ENCODE measurements around the gene RAB3IL1. TPM values are rescaled to one million over a fixed set of nuclear protein-coding genes. Genes with fewer than 3 reads are reported as not detected.

Gene RAB3IL1
- total and polyA plus RNA-seq, 4 donors = 2.1 to 41.6 (median 5.4) TPM

DNA sequence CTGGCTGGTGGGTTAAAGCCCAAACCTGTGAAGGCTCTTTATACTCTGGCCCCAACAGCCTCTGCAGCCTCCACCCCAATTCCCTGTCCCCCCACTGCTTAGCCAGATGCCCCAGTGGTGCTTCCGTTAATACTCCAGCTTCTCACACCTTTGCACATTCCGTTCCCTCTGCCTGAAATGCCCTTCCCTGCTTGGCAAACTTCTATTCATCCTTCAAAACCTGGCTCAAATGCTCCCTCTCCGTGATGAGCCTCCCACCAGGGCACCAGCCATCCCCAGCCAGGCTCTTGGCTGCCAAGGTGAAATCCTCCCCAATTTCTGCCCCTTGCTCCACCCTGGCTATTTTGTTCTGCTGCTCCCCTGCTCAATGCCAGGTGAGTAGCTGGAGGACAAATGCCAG is 13.5 kb downstream of the RAB3IL1 start:
- Histone ChIP-seq H3K4me3 (ENCODE audit: low read depth in 1 of 3, low read length in 3 of 3) (peak overlapping the region in 1 of 3 donors; percentile 34), H3K9me3 (ENCODE audit: control insufficient read depth in 4 of 4, low read length in 3 of 4) (no peaks in the 10 kb centered on the region), H3K27me3 (ENCODE audit: control insufficient read depth in 4 of 4, insufficient read depth in 4 of 4, low read length in 3 of 4) (no peaks in the 10 kb centered on the region), H3K27ac (ENCODE audit: low read depth in 1 of 2, low read length in 2 of 2) (no peak overlapping the region), H3K9ac (ENCODE audit: low read depth in 1 of 2, low read length in 2 of 2) (no peak overlapping the region), H3K36me3 (ENCODE audit: control insufficient read depth in 4 of 4, insufficient read depth in 3 of 4, low read depth in 1 of 4, low read length in 3 of 4) (no peaks in the 10 kb centered on the region), H3K4me1 (ENCODE audit: control insufficient read depth in 4 of 4, insufficient read depth in 4 of 4, low read length in 3 of 4) (peaks cover 0 to 9% (median under 1%) of the 10 kb centered on the region in 4 donors)
- TF ChIP-seq FOXA2 (IDR thresholded peaks at IDR 0.05) = no peak
- TF ChIP-seq RXRA (IDR thresholded peaks at IDR 0.05) = no peak
- TF ChIP-seq, protein P1, sequence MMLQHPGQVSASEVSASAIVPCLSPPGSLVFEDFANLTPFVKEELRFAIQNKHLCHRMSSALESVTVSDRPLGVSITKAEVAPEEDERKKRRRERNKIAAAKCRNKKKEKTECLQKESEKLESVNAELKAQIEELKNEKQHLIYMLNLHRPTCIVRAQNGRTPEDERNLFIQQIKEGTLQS (IDR thresholded peaks at IDR 0.05) = no peak
- TF ChIP-seq YY1 (IDR thresholded peaks at IDR 0.05) = no peak
- TF ChIP-seq SP1 (IDR thresholded peaks at IDR 0.05) = no peak
- TF ChIP-seq GABPA (IDR thresholded peaks at IDR 0.05 in 1 of 2, conservative IDR thresholded peaks at IDR 0.05 in 1 of 2) = no peak
- no peak for TF ChIP-seq HNF4G (IDR thresholded peaks at IDR 0.05)
- no peak for TF ChIP-seq TAF1 (conservative IDR thresholded peaks at IDR 0.05)
- TF ChIP-seq, protein P2, sequence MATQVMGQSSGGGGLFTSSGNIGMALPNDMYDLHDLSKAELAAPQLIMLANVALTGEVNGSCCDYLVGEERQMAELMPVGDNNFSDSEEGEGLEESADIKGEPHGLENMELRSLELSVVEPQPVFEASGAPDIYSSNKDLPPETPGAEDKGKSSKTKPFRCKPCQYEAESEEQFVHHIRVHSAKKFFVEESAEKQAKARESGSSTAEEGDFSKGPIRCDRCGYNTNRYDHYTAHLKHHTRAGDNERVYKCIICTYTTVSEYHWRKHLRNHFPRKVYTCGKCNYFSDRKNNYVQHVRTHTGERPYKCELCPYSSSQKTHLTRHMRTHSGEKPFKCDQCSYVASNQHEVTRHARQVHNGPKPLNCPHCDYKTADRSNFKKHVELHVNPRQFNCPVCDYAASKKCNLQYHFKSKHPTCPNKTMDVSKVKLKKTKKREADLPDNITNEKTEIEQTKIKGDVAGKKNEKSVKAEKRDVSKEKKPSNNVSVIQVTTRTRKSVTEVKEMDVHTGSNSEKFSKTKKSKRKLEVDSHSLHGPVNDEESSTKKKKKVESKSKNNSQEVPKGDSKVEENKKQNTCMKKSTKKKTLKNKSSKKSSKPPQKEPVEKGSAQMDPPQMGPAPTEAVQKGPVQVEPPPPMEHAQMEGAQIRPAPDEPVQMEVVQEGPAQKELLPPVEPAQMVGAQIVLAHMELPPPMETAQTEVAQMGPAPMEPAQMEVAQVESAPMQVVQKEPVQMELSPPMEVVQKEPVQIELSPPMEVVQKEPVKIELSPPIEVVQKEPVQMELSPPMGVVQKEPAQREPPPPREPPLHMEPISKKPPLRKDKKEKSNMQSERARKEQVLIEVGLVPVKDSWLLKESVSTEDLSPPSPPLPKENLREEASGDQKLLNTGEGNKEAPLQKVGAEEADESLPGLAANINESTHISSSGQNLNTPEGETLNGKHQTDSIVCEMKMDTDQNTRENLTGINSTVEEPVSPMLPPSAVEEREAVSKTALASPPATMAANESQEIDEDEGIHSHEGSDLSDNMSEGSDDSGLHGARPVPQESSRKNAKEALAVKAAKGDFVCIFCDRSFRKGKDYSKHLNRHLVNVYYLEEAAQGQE (IDR thresholded peaks at IDR 0.05) = no peak
- no peak for TF ChIP-seq JUND (IDR thresholded peaks at IDR 0.05)
- no peak for TF ChIP-seq HNF4A (conservative IDR thresholded peaks at IDR 0.05)
- TF ChIP-seq, protein P3, sequence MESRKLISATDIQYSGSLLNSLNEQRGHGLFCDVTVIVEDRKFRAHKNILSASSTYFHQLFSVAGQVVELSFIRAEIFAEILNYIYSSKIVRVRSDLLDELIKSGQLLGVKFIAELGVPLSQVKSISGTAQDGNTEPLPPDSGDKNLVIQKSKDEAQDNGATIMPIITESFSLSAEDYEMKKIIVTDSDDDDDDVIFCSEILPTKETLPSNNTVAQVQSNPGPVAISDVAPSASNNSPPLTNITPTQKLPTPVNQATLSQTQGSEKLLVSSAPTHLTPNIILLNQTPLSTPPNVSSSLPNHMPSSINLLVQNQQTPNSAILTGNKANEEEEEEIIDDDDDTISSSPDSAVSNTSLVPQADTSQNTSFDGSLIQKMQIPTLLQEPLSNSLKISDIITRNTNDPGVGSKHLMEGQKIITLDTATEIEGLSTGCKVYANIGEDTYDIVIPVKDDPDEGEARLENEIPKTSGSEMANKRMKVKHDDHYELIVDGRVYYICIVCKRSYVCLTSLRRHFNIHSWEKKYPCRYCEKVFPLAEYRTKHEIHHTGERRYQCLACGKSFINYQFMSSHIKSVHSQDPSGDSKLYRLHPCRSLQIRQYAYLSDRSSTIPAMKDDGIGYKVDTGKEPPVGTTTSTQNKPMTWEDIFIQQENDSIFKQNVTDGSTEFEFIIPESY (IDR thresholded peaks at IDR 0.05) = no peak
- no peak for TF ChIP-seq NR2F2 (IDR thresholded peaks at IDR 0.05)
- no peak for TF ChIP-seq RAD21 (IDR thresholded peaks at IDR 0.05)
- TF ChIP-seq EGR1 (IDR thresholded peaks at IDR 0.05; ENCODE audit: low read depth in 2 of 2) = no peak
- no peak for DNase-seq (ENCODE audit: low spot score)
- WGBS = 92% methylated on average over 3 of the region's 3 CpGs

DNA sequence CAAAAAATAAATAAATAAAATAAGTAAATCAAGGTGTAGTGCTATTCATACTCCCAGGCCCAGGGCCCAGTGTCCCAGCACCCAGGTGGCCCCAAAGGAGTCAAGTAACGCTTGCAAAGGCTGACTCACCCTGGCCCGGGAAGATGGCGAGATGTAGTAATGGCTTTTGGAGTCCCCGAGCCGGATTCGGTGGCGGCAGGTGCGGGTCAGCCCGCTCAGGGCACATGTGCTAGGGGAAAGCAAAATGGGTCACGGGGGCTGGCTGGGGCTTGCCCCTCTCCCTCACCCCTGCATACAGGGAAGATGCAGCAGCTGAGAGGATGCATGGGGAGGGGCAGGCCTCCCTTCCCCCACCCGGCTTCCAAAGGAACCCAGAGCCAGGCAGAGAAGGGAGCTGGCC is 15.1 kb downstream of the RAB3IL1 start:
- no peaks in the 10 kb centered on the region for H3K27me3 ChIP-seq (ENCODE audit: control insufficient read depth in 4 of 4, insufficient read depth in 4 of 4, low read length in 3 of 4)
- H3K4me1 ChIP-seq (ENCODE audit: control insufficient read depth in 4 of 4, insufficient read depth in 4 of 4, low read length in 3 of 4) = peaks cover 0 to 7% (median under 1%) of the 10 kb centered on the region in 4 donors
- no peaks in the 10 kb centered on the region for H3K9me3 ChIP-seq (ENCODE audit: control insufficient read depth in 4 of 4, low read length in 3 of 4)
- H3K36me3 ChIP-seq (ENCODE audit: control insufficient read depth in 4 of 4, insufficient read depth in 3 of 4, low read depth in 1 of 4, low read length in 3 of 4) = no peaks in the 10 kb centered on the region
- 91% methylated on average over 11 of the region's 11 CpGs for WGBS
- no peak overlapping the region for H3K27ac ChIP-seq (ENCODE audit: low read depth in 1 of 2, low read length in 2 of 2)
- no peak overlapping the region for H3K9ac ChIP-seq (ENCODE audit: low read depth in 1 of 2, low read length in 2 of 2)
- H3K4me3 ChIP-seq (ENCODE audit: low read depth in 1 of 3, low read length in 3 of 3) = no peak overlapping the region
- DNase-seq (ENCODE audit: low spot score) = no peak
- TF ChIP-seq NR2F2 (IDR thresholded peaks at IDR 0.05) (no peak), TAF1 (conservative IDR thresholded peaks at IDR 0.05) (no peak), SP1 (IDR thresholded peaks at IDR 0.05) (no peak), HNF4A (conservative IDR thresholded peaks at IDR 0.05) (no peak), GABPA (IDR thresholded peaks at IDR 0.05 in 1 of 2, conservative IDR thresholded peaks at IDR 0.05 in 1 of 2) (no peak), YY1 (IDR thresholded peaks at IDR 0.05) (no peak), RXRA (IDR thresholded peaks at IDR 0.05) (no peak), RAD21 (IDR thresholded peaks at IDR 0.05) (no peak), FOXA1 (IDR thresholded peaks at IDR 0.05) (no peak)
- TF ChIP-seq, protein P1 (IDR thresholded peaks at IDR 0.05) = no peak
- TF ChIP-seq, protein P4, sequence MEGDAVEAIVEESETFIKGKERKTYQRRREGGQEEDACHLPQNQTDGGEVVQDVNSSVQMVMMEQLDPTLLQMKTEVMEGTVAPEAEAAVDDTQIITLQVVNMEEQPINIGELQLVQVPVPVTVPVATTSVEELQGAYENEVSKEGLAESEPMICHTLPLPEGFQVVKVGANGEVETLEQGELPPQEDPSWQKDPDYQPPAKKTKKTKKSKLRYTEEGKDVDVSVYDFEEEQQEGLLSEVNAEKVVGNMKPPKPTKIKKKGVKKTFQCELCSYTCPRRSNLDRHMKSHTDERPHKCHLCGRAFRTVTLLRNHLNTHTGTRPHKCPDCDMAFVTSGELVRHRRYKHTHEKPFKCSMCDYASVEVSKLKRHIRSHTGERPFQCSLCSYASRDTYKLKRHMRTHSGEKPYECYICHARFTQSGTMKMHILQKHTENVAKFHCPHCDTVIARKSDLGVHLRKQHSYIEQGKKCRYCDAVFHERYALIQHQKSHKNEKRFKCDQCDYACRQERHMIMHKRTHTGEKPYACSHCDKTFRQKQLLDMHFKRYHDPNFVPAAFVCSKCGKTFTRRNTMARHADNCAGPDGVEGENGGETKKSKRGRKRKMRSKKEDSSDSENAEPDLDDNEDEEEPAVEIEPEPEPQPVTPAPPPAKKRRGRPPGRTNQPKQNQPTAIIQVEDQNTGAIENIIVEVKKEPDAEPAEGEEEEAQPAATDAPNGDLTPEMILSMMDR (IDR thresholded peaks at IDR 0.05; ENCODE audit: low read depth, low read length, missing input control) = no peak
- TF ChIP-seq, protein P3 (IDR thresholded peaks at IDR 0.05) = no peak
- TF ChIP-seq, protein P5, sequence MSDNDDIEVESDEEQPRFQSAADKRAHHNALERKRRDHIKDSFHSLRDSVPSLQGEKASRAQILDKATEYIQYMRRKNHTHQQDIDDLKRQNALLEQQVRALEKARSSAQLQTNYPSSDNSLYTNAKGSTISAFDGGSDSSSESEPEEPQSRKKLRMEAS (IDR thresholded peaks at IDR 0.05) = no peak
